Measurements from ENCODE around the gene BANK1.

The BANK1 gene

DNA sequence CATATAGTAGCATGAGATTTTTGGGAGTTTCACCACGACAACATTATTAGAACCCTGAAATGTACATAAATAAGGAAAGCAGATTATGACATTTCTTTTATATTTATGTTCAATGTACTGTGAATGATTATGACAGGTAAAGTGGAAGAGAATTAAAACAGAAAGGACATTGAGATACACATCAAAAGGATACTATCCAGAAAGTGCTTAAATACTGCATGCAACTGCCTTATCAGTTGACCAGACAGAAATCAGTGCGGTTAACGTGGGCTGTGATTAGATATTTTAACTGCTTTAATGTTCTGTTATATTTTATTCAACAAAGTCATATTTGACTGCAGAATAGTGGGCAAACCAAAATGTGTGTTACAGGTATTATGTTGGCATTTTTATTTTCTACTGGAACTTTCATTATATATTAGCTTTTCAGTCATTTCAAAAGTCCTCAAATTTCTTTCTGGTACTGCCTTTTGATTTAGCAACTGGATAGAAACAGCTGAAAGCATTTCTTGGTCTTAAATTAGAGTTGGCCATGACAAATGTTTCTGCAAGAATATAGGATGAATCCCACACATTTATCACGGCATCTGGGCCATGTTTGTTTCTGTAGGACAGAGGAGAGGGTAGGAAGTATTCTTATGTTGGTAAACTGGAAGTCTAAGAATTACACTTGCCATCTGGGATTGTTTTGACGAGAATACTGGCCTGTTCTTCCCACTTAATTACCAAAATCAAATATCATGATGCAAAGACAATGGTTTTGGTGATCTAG, 299.5 kb downstream of the BANK1 start (continued):
- TF ChIP-seq, protein P1, sequence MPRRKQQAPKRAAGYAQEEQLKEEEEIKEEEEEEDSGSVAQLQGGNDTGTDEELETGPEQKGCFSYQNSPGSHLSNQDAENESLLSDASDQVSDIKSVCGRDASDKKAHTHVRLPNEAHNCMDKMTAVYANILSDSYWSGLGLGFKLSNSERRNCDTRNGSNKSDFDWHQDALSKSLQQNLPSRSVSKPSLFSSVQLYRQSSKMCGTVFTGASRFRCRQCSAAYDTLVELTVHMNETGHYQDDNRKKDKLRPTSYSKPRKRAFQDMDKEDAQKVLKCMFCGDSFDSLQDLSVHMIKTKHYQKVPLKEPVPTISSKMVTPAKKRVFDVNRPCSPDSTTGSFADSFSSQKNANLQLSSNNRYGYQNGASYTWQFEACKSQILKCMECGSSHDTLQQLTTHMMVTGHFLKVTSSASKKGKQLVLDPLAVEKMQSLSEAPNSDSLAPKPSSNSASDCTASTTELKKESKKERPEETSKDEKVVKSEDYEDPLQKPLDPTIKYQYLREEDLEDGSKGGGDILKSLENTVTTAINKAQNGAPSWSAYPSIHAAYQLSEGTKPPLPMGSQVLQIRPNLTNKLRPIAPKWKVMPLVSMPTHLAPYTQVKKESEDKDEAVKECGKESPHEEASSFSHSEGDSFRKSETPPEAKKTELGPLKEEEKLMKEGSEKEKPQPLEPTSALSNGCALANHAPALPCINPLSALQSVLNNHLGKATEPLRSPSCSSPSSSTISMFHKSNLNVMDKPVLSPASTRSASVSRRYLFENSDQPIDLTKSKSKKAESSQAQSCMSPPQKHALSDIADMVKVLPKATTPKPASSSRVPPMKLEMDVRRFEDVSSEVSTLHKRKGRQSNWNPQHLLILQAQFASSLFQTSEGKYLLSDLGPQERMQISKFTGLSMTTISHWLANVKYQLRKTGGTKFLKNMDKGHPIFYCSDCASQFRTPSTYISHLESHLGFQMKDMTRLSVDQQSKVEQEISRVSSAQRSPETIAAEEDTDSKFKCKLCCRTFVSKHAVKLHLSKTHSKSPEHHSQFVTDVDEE (CRISPR knock-in tag; IDR thresholded peaks at IDR 0.05) = no peak
- TF ChIP-seq, protein P2, sequence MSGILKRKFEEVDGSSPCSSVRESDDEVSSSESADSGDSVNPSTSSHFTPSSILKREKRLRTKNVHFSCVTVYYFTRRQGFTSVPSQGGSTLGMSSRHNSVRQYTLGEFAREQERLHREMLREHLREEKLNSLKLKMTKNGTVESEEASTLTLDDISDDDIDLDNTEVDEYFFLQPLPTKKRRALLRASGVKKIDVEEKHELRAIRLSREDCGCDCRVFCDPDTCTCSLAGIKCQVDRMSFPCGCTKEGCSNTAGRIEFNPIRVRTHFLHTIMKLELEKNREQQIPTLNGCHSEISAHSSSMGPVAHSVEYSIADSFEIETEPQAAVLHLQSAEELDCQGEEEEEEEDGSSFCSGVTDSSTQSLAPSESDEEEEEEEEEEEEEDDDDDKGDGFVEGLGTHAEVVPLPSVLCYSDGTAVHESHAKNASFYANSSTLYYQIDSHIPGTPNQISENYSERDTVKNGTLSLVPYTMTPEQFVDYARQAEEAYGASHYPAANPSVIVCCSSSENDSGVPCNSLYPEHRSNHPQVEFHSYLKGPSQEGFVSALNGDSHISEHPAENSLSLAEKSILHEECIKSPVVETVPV (CRISPR knock-in tag; IDR thresholded peaks at IDR 0.05) = no peak
- TF ChIP-seq ZFP3 (CRISPR knock-in tag; IDR thresholded peaks at IDR 0.05) = no peak
- no peak for TF ChIP-seq TOX (CRISPR knock-in tag; IDR thresholded peaks at IDR 0.05; ENCODE audit: borderline replicate concordance)
- TF ChIP-seq, protein P3, sequence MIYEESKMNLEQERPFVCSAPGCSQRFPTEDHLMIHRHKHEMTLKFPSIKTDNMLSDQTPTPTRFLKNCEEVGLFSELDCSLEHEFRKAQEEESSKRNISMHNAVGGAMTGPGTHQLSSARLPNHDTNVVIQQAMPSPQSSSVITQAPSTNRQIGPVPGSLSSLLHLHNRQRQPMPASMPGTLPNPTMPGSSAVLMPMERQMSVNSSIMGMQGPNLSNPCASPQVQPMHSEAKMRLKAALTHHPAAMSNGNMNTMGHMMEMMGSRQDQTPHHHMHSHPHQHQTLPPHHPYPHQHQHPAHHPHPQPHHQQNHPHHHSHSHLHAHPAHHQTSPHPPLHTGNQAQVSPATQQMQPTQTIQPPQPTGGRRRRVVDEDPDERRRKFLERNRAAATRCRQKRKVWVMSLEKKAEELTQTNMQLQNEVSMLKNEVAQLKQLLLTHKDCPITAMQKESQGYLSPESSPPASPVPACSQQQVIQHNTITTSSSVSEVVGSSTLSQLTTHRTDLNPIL (CRISPR knock-in tag; IDR thresholded peaks at IDR 0.05; ENCODE audit: low read depth) = no peak

DNA sequence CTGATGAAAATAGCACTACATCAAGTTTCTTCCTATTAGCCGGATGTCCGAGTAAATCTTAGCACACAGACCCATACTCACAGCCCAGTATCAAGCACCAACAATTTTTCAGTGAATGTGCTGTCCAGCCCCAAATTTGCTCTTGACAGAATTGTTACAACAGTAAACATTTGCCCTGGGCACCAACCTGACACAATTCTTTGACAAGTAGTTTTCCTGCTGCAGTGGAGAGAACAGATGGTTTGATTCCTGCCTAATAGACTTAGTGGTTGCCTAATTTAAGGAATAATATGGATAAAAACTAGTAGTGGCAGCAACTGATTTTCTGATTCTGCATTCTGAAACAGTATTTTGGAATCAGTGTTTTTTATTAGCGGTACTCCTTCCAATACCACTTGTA, 301.1 kb downstream of the BANK1 start:
- no peak for TF ChIP-seq ARNTL (CRISPR knock-in tag; IDR thresholded peaks at IDR 0.05; ENCODE audit: borderline replicate concordance, low read depth)
- no peak for TF ChIP-seq OSR1 (CRISPR knock-in tag; IDR thresholded peaks at IDR 0.05)
- no peak for TF ChIP-seq ESRRG (CRISPR knock-in tag; IDR thresholded peaks at IDR 0.05)
- TF ChIP-seq, protein P2 (CRISPR knock-in tag; IDR thresholded peaks at IDR 0.05) = no peak
- TF ChIP-seq, protein P3 (CRISPR knock-in tag; IDR thresholded peaks at IDR 0.05; ENCODE audit: low read depth) = no peak
- no peak for TF ChIP-seq BACH2 (CRISPR knock-in tag; IDR thresholded peaks at IDR 0.05; ENCODE audit: borderline replicate concordance)
- TF ChIP-seq GLIS3 (CRISPR knock-in tag; IDR thresholded peaks at IDR 0.05) = no peak
- no peak for TF ChIP-seq ZFP3 (CRISPR knock-in tag; IDR thresholded peaks at IDR 0.05)
- no peak for TF ChIP-seq SNAI2 (CRISPR knock-in tag; IDR thresholded peaks at IDR 0.05)
- ATAC-seq = no peak

DNA sequence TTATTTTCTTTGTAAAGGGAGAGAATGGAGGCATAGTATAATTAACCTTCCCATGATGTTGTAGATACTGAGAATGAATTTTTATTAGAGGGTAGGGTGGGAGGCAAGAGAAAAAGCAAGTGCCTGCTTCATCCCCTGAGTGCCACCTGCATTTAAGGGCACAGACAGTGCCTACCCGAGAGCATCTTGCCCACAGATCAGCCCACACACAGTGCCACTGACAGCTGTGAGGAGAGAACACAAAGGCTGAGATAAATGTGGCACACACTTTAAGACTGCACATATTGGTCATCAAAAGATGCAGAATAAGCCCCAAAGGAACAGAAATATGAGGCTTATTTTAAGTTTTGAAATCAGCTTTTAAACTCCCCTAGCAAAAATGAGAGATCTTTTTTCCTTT, 304.0 kb downstream of the BANK1 start:
- TF ChIP-seq ZFP30 (CRISPR knock-in tag; IDR thresholded peaks at IDR 0.05) = no peak
- no peak for TF ChIP-seq OSR1 (CRISPR knock-in tag; IDR thresholded peaks at IDR 0.05)
- no peak for TF ChIP-seq ARNTL (CRISPR knock-in tag; IDR thresholded peaks at IDR 0.05; ENCODE audit: borderline replicate concordance, low read depth)
- TF ChIP-seq, protein P1 (CRISPR knock-in tag; IDR thresholded peaks at IDR 0.05) = no peak
- TF ChIP-seq ZNF70 (CRISPR knock-in tag; IDR thresholded peaks at IDR 0.05) = no peak
- no peak for ATAC-seq

DNA sequence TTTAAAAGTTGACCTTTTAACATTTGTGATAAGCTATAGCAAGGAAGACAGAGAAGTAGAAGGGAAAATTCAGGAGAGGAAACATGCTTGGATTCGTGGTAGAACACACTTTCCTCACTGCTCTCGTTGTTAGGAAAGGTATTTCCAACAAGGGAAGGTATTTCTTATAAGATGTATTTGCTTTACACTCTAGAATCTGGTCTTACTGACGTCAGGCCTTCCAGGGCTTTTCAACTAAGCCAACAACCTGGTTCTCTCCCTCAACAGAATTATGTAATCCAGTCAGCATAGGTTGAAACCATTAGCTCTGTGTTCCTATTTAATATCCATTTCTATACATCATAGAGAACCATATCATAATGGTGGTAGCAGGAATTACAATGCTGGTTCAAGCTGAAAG, 312.8 kb downstream of the BANK1 start:
- TF ChIP-seq ZNF565 (CRISPR knock-in tag; conservative IDR thresholded peaks at IDR 0.05; ENCODE audit: low read depth) = no peak
- no peak for ATAC-seq
